ENCODE data around the gene FHIT. TPM values are rescaled to one million over a fixed set of nuclear protein-coding genes. Genes with fewer than 3 reads are reported as not detected.

FHIT gene
- total and polyA plus RNA-seq, 7 donors: 2.4 to 10.2 (median 6.1) TPM

- no peaks in the 10 kb centered on the region for H3K27me3 ChIP-seq
- intact Hi-C loops (cut with DNase I): no loop called here
- H3K9me3 ChIP-seq: no peaks in the 10 kb centered on the region
- no peaks in the 10 kb centered on the region for H3K36me3 ChIP-seq
- H3K27ac ChIP-seq: no peak overlapping the region
- TF ChIP-seq EP300 (IDR thresholded peaks at IDR 0.05): no peak
- no peaks in the 10 kb centered on the region for H3K4me1 ChIP-seq
- 56 to 69% methylated on average over 3 of the region's 3 CpGs for WGBS, 2 donors
- no peak for DNase-seq
- H3K4me3 ChIP-seq: no peak overlapping the region
Observed at GRCh38 chr3:60202052-60202726, 1049.1 kb downstream of the FHIT start.

- Histone ChIP-seq H3K4me1 (no peaks in the 10 kb centered on the region), H3K9me3 (no peaks in the 10 kb centered on the region), H3K36me3 (no peaks in the 10 kb centered on the region), H3K27me3 (no peaks in the 10 kb centered on the region), H3K27ac (no peak overlapping the region), H3K4me3 (no peak overlapping the region)
- TF ChIP-seq CTCF (IDR thresholded peaks at IDR 0.05) (no peak), POLR2AphosphoS5 (IDR thresholded peaks at IDR 0.05) (no peak), EP300 (IDR thresholded peaks at IDR 0.05) (no peak), POLR2A (IDR thresholded peaks at IDR 0.05) (no peak)
- no peak for DNase-seq
- intact Hi-C loops (cut with DNase I): no loop called here
- WGBS, 2 donors: 0 to 71% methylated on average over 1 of the region's 1 CpG
Observed at GRCh38 chr3:60199306-60199705, 1051.9 kb downstream of the FHIT start.

- Histone ChIP-seq H3K4me1 (no peaks in the 10 kb centered on the region), H3K27ac (no peak overlapping the region), H3K4me3 (no peak overlapping the region), H3K36me3 (no peaks in the 10 kb centered on the region), H3K27me3 (no peaks in the 10 kb centered on the region), H3K9me3 (no peaks in the 10 kb centered on the region)
- 90 to 91% methylated on average over 5 of the region's 5 CpGs for WGBS, 2 donors
- TF ChIP-seq CTCF (IDR thresholded peaks at IDR 0.05) (no peak), EP300 (IDR thresholded peaks at IDR 0.05) (no peak), POLR2AphosphoS5 (IDR thresholded peaks at IDR 0.05) (no peak), POLR2A (IDR thresholded peaks at IDR 0.05) (no peak)
- intact Hi-C loops (cut with DNase I): no loop called here
- no peak for DNase-seq
Observed at GRCh38 chr3:60198179-60198720, 1053.0 kb downstream of the FHIT start.

- Histone ChIP-seq H3K4me1 (no peaks in the 10 kb centered on the region), H3K4me3 (no peak overlapping the region), H3K36me3 (no peaks in the 10 kb centered on the region), H3K27ac (no peak overlapping the region), H3K9me3 (no peaks in the 10 kb centered on the region), H3K27me3 (no peaks in the 10 kb centered on the region)
- TF ChIP-seq EP300 (IDR thresholded peaks at IDR 0.05): no peak
- no peak for TF ChIP-seq CTCF (IDR thresholded peaks at IDR 0.05)
- TF ChIP-seq POLR2A (IDR thresholded peaks at IDR 0.05): no peak
- WGBS, 2 donors: 77 to 92% methylated on average over 7 of the region's 7 CpGs
- no peak for DNase-seq
- intact Hi-C loops (cut with DNase I): no loop called here
Observed at GRCh38 chr3:60192297-60193114, 1058.7 kb downstream of the FHIT start.

- Histone ChIP-seq H3K4me1 (no peaks in the 10 kb centered on the region), H3K36me3 (no peaks in the 10 kb centered on the region), H3K27me3 (no peaks in the 10 kb centered on the region), H3K4me3 (no peak overlapping the region), H3K27ac (no peak overlapping the region), H3K9me3 (no peaks in the 10 kb centered on the region)
- DNase-seq: no peak
- WGBS, 2 donors: 61 to 74% methylated on average over 2 of the region's 2 CpGs
- TF ChIP-seq CTCF (IDR thresholded peaks at IDR 0.05): no peak
- no peak for TF ChIP-seq POLR2A (IDR thresholded peaks at IDR 0.05)
- TF ChIP-seq EP300 (IDR thresholded peaks at IDR 0.05): no peak
- no peak for TF ChIP-seq POLR2AphosphoS5 (IDR thresholded peaks at IDR 0.05)
- intact Hi-C loops (cut with DNase I): no loop called here
Observed at GRCh38 chr3:60190073-60190472, 1061.2 kb downstream of the FHIT start.
